A549 (cell line): ENCODE measurements around the gene TNRC6C. TPM values are rescaled to one million over a fixed set of nuclear protein-coding genes. Genes with fewer than 3 reads are reported as not detected.

Experiments used
- ATAC-seq, 2 experiments: fragments of 200-7000 bp in 1 of 2; fragments of >200 bp in 1 of 2; cut with Nextera tagmentation in 1 of 2; cut with Tn5 transposase in 1 of 2; 3 replicates each; pipeline versions ENCODE4 v1.8.0 to v1.9.1; 2018 to 2020; ENCODE audit warnings: mild to moderate bottlenecking in 1 of 2, moderate library complexity in 1 of 2
- CTCF ChIA-PET: fragments of 300-600 bp; sonication (Branson Sonifier 250); formaldehyde crosslinking; extraction: SDS; loops from one replicate; lab custom pipeline; 2021; ENCODE audit warnings: antibody characterized with exemption, inconsistent platforms; lab: Yijun Ruan, JAX
- POLR2A ChIA-PET: fragments of 350-600 bp; formaldehyde crosslinking; extraction: SDS; loops from one replicate; lab custom pipeline; 2021; ENCODE audit warnings: antibody characterized with exemption, inconsistent platforms; lab: Yijun Ruan, JAX
- DNase-seq, 2 experiments: peaks; one replicate each; pipeline versions ENCODE4 v3.0.0 to v3.0.0-alpha.2; 2011 to 2016; ENCODE audit warnings: low read depth in 1 of 2, low spot score in 1 of 2
- FAIRE-seq: peaks from 2 replicates; lab custom pipeline; 2011; peaks lifted over from hg19 to GRCh38; lab: Jason Lieb, UNC
- H3K27ac ChIP-seq, 2 experiments: fragments of >200 bp; sonication (Bioruptor Twin); formaldehyde crosslinking; 3 replicates each; pipeline ENCODE4 v1.5.1; 2016 to 2017
- H3K4me1 ChIP-seq: fragments of >200 bp; sonication (Bioruptor Twin); formaldehyde crosslinking; 3 replicates; pipeline ENCODE4 v1.6.1; 2016
- H3K4me2 ChIP-seq: fragments of >200 bp; sonication (Bioruptor Twin); formaldehyde crosslinking; 3 replicates; pipeline ENCODE4 v1.6.1; 2016
- H3K4me3 ChIP-seq: fragments of >200 bp; sonication (Bioruptor Twin); formaldehyde crosslinking; 3 replicates; pipeline ENCODE4 v1.5.1; 2016
- H3K9me3 ChIP-seq: fragments of >200 bp; sonication (Bioruptor Twin); formaldehyde crosslinking; 3 replicates; pipeline ENCODE4 v1.6.1; 2016
- ATOH8 ChIP-seq: fragments of 250-450 bp; sonication (Bioruptor Pico); IDR thresholded peaks from 2 replicates; pipeline ENCODE4 v1.5.0; 2020; ENCODE audit warnings: low read depth, mild to moderate bottlenecking, moderate library complexity
- CHD4 ChIP-seq: fragments of 200-600 bp; sonication (generic); IDR thresholded peaks from 2 replicates; pipeline ENCODE4 v1.6.1; 2016; ENCODE audit warnings: antibody characterized with exemption, mild to moderate bottlenecking, borderline replicate concordance
- EHMT2 ChIP-seq: fragments of 200-600 bp; sonication (generic); IDR thresholded peaks from 2 replicates; pipeline ENCODE4 v1.6.1; 2016; ENCODE audit warnings: antibody characterized with exemption, low read depth, mild to moderate bottlenecking, moderate library complexity
- ESRRA ChIP-seq: fragments of 150-350 bp; IDR thresholded peaks from 2 replicates; pipeline ENCODE4 v1.6.1; 2014; ENCODE audit warnings: mild to moderate bottlenecking, low read length, borderline replicate concordance
- FOSL2 ChIP-seq, 2 experiments: fragments of 450-650 bp in 1 of 2; fragments of >200 bp in 1 of 2; sonication (Bioruptor Twin) in 1 of 2; formaldehyde crosslinking; IDR thresholded peaks; 2 replicates each; pipeline versions ENCODE4 v1.5.0 to v1.6.1; 2016 to 2020; ENCODE audit warnings: mild to moderate bottlenecking in 1 of 2, moderate library complexity in 1 of 2
- FOXS1 ChIP-seq: fragments of 250-450 bp; sonication (Bioruptor Pico); IDR thresholded peaks from 2 replicates; pipeline ENCODE4 v1.5.0; 2020; ENCODE audit warnings: mild to moderate bottlenecking, moderate library complexity
- GATA3 ChIP-seq: IDR thresholded peaks from 2 replicates; pipeline ENCODE4 v1.6.1; 2012; ENCODE audit warnings: borderline replicate concordance
- HES2 ChIP-seq: fragments of >200 bp; sonication (Bioruptor Twin); formaldehyde crosslinking; IDR thresholded peaks from 2 replicates; pipeline ENCODE4 v1.6.1; 2016
- HMGXB4 ChIP-seq: fragments of 250-450 bp; sonication (Bioruptor Pico); IDR thresholded peaks from 2 replicates; pipeline ENCODE4 v1.5.0; 2021; ENCODE audit warnings: mild to moderate bottlenecking, moderate library complexity, borderline replicate concordance
- JUN ChIP-seq, 2 experiments: fragments of >200 bp; sonication (Bioruptor Twin); formaldehyde crosslinking; IDR thresholded peaks; 2 replicates in 1 of 2; 3 replicates in 1 of 2; pipeline ENCODE4 v1.6.1; 2016 to 2017
- KDM1A ChIP-seq: fragments of 200-600 bp; sonication (generic); IDR thresholded peaks from 2 replicates; pipeline ENCODE4 v1.6.1; 2016; ENCODE audit warnings: low read depth, mild to moderate bottlenecking
- MAX ChIP-seq: IDR thresholded peaks from 2 replicates; pipeline ENCODE4 v1.6.1; 2012
- MYC ChIP-seq: IDR thresholded peaks from 2 replicates; pipeline ENCODE4 v1.6.1; 2012; ENCODE audit warnings: mild to moderate bottlenecking, inconsistent platforms, low read length, improper control_type of control experiment, borderline replicate concordance
- NPAS2 ChIP-seq: fragments of 250-450 bp; sonication (Bioruptor Pico); IDR thresholded peaks from 2 replicates; pipeline ENCODE4 v1.8.0; 2022; ENCODE audit warnings: mild to moderate bottlenecking, moderate library complexity, borderline replicate concordance
- NR3C1 ChIP-seq: fragments of >200 bp; sonication (Bioruptor Twin); formaldehyde crosslinking; IDR thresholded peaks from 3 replicates; pipeline ENCODE4 v1.6.1; 2017
- PBX3 ChIP-seq: IDR thresholded peaks from 2 replicates; pipeline ENCODE4 v1.6.1; 2012
- POLR2A ChIP-seq: IDR thresholded peaks from 2 replicates; pipeline ENCODE4 v1.6.1; 2012; ENCODE audit warnings: mild to moderate bottlenecking, low read length
- RAD21 ChIP-seq, 2 experiments: fragments of >200 bp in 1 of 2; sonication (Bioruptor Twin) in 1 of 2; formaldehyde crosslinking in 1 of 2; IDR thresholded peaks in 1 of 2; conservative IDR thresholded peaks in 1 of 2; 2 replicates in 1 of 2; 3 replicates in 1 of 2; pipeline ENCODE4 v1.6.1; 2012 to 2018; ENCODE audit warnings: inconsistent platforms in 1 of 2
- RARB ChIP-seq: fragments of 250-450 bp; sonication (Bioruptor Pico); IDR thresholded peaks from 2 replicates; pipeline ENCODE4 v1.8.0; 2021; ENCODE audit warnings: mild to moderate bottlenecking, moderate library complexity
- RCOR1 ChIP-seq: fragments of 150-350 bp; IDR thresholded peaks from 2 replicates; pipeline ENCODE4 v1.6.1; 2014; ENCODE audit warnings: antibody characterized with exemption, low read length, low read depth
- RFX5 ChIP-seq: fragments of 450-650 bp; IDR thresholded peaks from 2 replicates; pipeline ENCODE4 v1.7.1; 2014; ENCODE audit warnings: antibody characterized with exemption, mild to moderate bottlenecking, moderate library complexity
- SMC3 ChIP-seq: fragments of >200 bp; sonication (Bioruptor Twin); formaldehyde crosslinking; IDR thresholded peaks from 3 replicates; pipeline ENCODE4 v1.6.1; 2018; ENCODE audit warnings: inconsistent platforms
- SREBF2 ChIP-seq: fragments of 450-650 bp; IDR thresholded peaks from 2 replicates; pipeline ENCODE4 v1.6.1; 2014; ENCODE audit warnings: mild to moderate bottlenecking, moderate library complexity
- TFCP2L1 ChIP-seq: fragments of 250-450 bp; sonication (Bioruptor Pico); IDR thresholded peaks from 2 replicates; pipeline ENCODE4 v1.5.0; 2021; ENCODE audit warnings: mild to moderate bottlenecking
- ZFP36 ChIP-seq: fragments of 450-650 bp; IDR thresholded peaks from 2 replicates; pipeline ENCODE4 v1.6.1; 2014; ENCODE audit warnings: borderline replicate concordance; ENCODE audit not compliant: partially characterized antibody
- ZNF302 ChIP-seq: fragments of 250-450 bp; sonication (Bioruptor Pico); IDR thresholded peaks from 2 replicates; pipeline ENCODE4 v1.9.0; 2021; ENCODE audit warnings: inconsistent platforms, mild to moderate bottlenecking, moderate library complexity
- WGBS: methylation state at CpG from one replicate; pipeline ENCODE4 v1.1.6; 2017; ENCODE audit errors: missing lambda C conversion rate; 5-methylcytosine and 5-hydroxymethylcytosine counted together
- polyA plus RNA-seq, 4 experiments: library from polyadenylated mRNA; depleted of rRNA in 3 of 4; stranded (reverse); fragments of >200 nt; fragmentation: RNase III in 1 of 4; extraction: RNeasy Plus Mini Kit Qiagen cat#74134 plus additional on column Dnase treatment in 1 of 4; gene quantifications; 2 replicates in 3 of 4; 3 replicates in 1 of 4; pipeline ENCODE4 v1.2.3, GENCODE V29; 2011 to 2017

TNRC6C gene
- polyA plus RNA-seq, 2 of the 4 experiments (the other 2 are of a cell fraction), result 1.3 to 1.9 TPM

GRCh38 chr17:78129351-78130089 lies 171.0 kb downstream of the TNRC6C start:
- peaks cover 14% of the 10 kb centered on the region for H3K4me1 ChIP-seq
- peak overlapping the region; percentile 98 for H3K4me2 ChIP-seq
- no peak for FAIRE-seq
- peak overlapping the region in 1 of 2 experiments; percentile 93; a peak in 4 of 6 replicates for H3K27ac ChIP-seq
- ChIA-PET CTCF (interaction anchor here (0.5 to 13.7 kb wide), 9 partner anchors 10 to 121 kb away, joined by 3 to 164 read pairs (median 5); no protein-coding TSS in a partner anchor), POLR2A (interaction anchor here (1.7 kb wide), 1 partner anchor 13 kb away, joined by 7 read pairs; no protein-coding TSS in a partner anchor)
- no peaks in the 10 kb centered on the region for H3K9me3 ChIP-seq
- H3K4me3 ChIP-seq, result peak overlapping the region; percentile 79
- no peak for DNase-seq
- TF ChIP-seq GATA3, result no peak
- TF ChIP-seq SMC3, result no peak
- no peak for TF ChIP-seq ESRRA
- TF ChIP-seq RFX5, result no peak
- TF ChIP-seq FOSL2 (IDR thresholded peaks at IDR 0.05), result no peak
- no peak for TF ChIP-seq FOSL2 (CRISPR knock-in tag; IDR thresholded peaks at IDR 0.05)
- TF ChIP-seq FOXS1 (CRISPR knock-in tag), result no peak
- TF ChIP-seq ATOH8 (CRISPR knock-in tag), result no peak
- no peak for TF ChIP-seq RCOR1
- TF ChIP-seq SREBF2, result no peak
- no peak for TF ChIP-seq EHMT2
- no peak for TF ChIP-seq HES2
- no peak for TF ChIP-seq TFCP2L1 (CRISPR knock-in tag)
- peak; percentile 95 for TF ChIP-seq KDM1A
- no peak for TF ChIP-seq NR3C1
- TF ChIP-seq ZNF302, result no peak
- TF ChIP-seq CHD4, result 0 out of 2 replicates have a peak, but pooled peaks have one; percentile 62
- no peak for TF ChIP-seq PBX3
- no peak for TF ChIP-seq MAX
- no peak for TF ChIP-seq RAD21 (conservative IDR thresholded peaks at IDR 0.05 in 1 of 2, IDR thresholded peaks at IDR 0.05 in 1 of 2)
- TF ChIP-seq POLR2A, result no peak
- peak; percentile 97 for TF ChIP-seq ZFP36
- TF ChIP-seq MYC, result no peak
- no peak for TF ChIP-seq HMGXB4 (CRISPR knock-in tag)
- no peak for TF ChIP-seq JUN (IDR thresholded peaks at IDR 0.05)
- TF ChIP-seq NPAS2 (CRISPR knock-in tag), result no peak
- no peak for TF ChIP-seq RARB (CRISPR knock-in tag)
- 87% methylated on average over 4 of the region's 4 CpGs for WGBS
- no peak for ATAC-seq
